ENCODE results near the gene COL7A1.

Gene COL7A1

DNA sequence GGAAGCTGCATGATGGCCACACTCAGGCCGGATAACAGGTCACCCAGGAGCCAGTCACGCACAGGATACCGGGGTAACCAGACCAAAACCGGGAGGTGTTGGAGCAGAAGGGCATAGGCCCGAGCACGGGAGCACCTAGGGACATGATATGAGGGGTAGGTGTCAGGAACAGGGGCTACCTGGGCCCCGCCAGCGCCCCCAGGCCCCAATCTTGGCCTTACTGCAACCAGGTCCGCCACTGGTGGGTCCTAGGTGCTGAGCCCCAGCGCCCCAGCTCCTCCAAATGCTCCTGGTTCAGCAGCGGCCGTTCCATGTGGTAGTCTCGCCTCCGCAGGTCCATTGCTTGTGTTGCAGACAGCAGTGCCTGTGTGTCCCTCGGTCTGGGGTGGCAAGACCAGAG lies 38.1 kb upstream of the COL7A1 start:
- Histone ChIP-seq H4K20me1 (ENCODE audit: insufficient read depth, low read length) (peaks cover 16% of the 10 kb centered on the region; the same call in 1 of the 2 replicates), H3K9ac (ENCODE audit: low read depth, low read length) (no peak overlapping the region), H3K4me1 (ENCODE audit: insufficient read depth, low read length) (peaks cover 27% of the 10 kb centered on the region), H3K27ac (ENCODE audit: low read length) (no peak overlapping the region), H3K4me2 (ENCODE audit: insufficient read depth, low read length) (peak overlapping the region; percentile 99; the same call in 1 of the 2 replicates), H3K9me3 (ENCODE audit: insufficient read depth, low read length, severe bottlenecking) (no peaks in the 10 kb centered on the region), H3K79me2 (ENCODE audit: insufficient read depth, low read length) (peaks cover 9% of the 10 kb centered on the region; the same call in 1 of the 2 replicates), H3K4me3 (ENCODE audit: low read depth in 1 of 2, low read length in 2 of 2) (no peak overlapping the region), H3K27me3 (ENCODE audit: insufficient read depth, low read length, poor library complexity) (no peaks in the 10 kb centered on the region), H2AFZ (ENCODE audit: low read depth, low read length) (no peak overlapping the region), H3K36me3 (ENCODE audit: insufficient read depth, low read length) (peaks cover 38% of the 10 kb centered on the region)
- no peak for DNase-seq
- TF ChIP-seq, protein P1, sequence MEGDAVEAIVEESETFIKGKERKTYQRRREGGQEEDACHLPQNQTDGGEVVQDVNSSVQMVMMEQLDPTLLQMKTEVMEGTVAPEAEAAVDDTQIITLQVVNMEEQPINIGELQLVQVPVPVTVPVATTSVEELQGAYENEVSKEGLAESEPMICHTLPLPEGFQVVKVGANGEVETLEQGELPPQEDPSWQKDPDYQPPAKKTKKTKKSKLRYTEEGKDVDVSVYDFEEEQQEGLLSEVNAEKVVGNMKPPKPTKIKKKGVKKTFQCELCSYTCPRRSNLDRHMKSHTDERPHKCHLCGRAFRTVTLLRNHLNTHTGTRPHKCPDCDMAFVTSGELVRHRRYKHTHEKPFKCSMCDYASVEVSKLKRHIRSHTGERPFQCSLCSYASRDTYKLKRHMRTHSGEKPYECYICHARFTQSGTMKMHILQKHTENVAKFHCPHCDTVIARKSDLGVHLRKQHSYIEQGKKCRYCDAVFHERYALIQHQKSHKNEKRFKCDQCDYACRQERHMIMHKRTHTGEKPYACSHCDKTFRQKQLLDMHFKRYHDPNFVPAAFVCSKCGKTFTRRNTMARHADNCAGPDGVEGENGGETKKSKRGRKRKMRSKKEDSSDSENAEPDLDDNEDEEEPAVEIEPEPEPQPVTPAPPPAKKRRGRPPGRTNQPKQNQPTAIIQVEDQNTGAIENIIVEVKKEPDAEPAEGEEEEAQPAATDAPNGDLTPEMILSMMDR (IDR thresholded peaks at IDR 0.05; ENCODE audit: borderline replicate concordance, extremely low read depth, low read length, poor library complexity, severe bottlenecking): no peak
- TF ChIP-seq EZH2 (IDR thresholded peaks at IDR 0.05; ENCODE audit: borderline replicate concordance, low read depth, low read length, severe bottlenecking): no peak
- no peak for ATAC-seq (ENCODE audit: insufficient read depth, low read depth)

DNA sequence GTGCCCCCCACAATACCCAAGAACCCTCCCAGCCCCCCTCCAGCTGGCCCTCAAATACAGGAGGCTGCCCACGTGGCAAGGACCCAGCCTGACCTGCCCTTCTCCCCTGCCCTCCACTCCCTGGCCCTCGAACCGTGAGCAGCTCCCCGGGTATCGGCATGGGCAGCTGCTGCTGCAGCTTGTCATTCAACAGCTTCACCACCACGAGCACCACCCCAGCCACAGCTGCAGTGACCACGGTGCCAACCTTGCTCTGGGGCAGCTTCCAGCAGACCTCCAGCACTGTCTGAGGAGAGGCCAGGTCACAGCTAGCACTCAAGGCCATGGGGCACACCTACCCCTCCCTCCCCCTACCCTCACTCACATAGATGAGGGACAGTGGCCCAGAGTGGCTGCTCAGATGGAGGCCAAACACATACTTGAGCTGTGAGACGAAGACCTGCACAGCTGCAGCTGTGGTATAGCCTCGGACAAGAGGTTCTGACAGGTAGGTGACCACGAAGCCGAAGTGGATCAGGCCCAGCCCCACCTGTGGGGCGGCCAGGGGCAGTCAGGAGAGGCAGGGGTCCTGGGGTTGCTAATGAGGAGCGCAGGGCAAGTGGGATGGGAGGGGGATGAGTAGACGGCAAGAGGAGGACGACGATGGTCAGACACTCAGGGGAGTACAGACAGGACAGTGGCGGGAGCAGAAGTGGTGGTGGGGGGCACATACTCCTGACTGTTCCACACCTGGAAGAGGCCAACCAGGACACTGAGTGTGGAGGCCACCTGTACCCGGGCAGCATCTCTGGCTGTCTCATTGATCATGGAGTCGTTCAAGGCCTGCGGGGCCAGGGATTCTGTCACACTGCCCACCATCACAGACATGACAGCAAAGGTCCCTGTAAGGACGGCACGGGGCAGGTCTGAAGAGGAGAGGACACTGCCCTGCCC lies 36.7 kb upstream of the COL7A1 start:
- no peak overlapping the region for H3K9ac ChIP-seq (ENCODE audit: low read depth, low read length)
- H4K20me1 ChIP-seq (ENCODE audit: insufficient read depth, low read length): peaks cover 16% of the 10 kb centered on the region; the same call in 1 of the 2 replicates
- TF ChIP-seq, protein P1 (IDR thresholded peaks at IDR 0.05; ENCODE audit: borderline replicate concordance, extremely low read depth, low read length, poor library complexity, severe bottlenecking): no peak
- TF ChIP-seq EZH2 (IDR thresholded peaks at IDR 0.05; ENCODE audit: borderline replicate concordance, low read depth, low read length, severe bottlenecking): no peak
- H3K4me1 ChIP-seq (ENCODE audit: insufficient read depth, low read length): peaks cover 27% of the 10 kb centered on the region
- no peak overlapping the region for H3K27ac ChIP-seq (ENCODE audit: low read length)
- no peak overlapping the region for H3K4me3 ChIP-seq (ENCODE audit: low read depth in 1 of 2, low read length in 2 of 2)
- no peaks in the 10 kb centered on the region for H3K9me3 ChIP-seq (ENCODE audit: insufficient read depth, low read length, severe bottlenecking)
- no peak overlapping the region for H2AFZ ChIP-seq (ENCODE audit: low read depth, low read length)
- peaks cover 9% of the 10 kb centered on the region; the same call in 1 of the 2 replicates for H3K79me2 ChIP-seq (ENCODE audit: insufficient read depth, low read length)
- H3K4me2 ChIP-seq (ENCODE audit: insufficient read depth, low read length): no peak overlapping the region
- no peaks in the 10 kb centered on the region for H3K27me3 ChIP-seq (ENCODE audit: insufficient read depth, low read length, poor library complexity)
- no peak for ATAC-seq (ENCODE audit: insufficient read depth, low read depth)
- no peak for DNase-seq
- H3K36me3 ChIP-seq (ENCODE audit: insufficient read depth, low read length): peaks cover 51% of the 10 kb centered on the region

DNA sequence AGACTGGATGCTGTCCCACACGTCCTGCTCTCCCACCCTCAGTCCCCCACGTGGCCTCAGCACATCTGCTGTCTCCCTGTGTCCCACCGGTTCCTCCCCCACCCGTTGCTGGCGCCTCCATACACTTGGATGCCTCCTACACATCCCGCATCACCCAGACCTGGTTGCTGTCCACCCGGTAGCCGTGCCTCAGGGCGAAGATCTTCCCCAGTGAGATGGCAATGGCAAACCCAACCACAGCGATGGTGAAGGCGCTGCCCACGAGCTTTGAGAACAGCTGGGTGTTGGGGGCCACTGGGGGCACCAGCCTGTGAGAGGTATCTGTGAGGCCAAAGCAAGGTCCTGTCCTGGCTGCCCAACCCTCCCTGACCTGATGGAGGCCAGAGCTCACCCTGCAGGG lies 35.7 kb upstream of the COL7A1 start:
- DNase-seq (no peak), ATAC-seq (ENCODE audit: insufficient read depth, low read depth) (no peak)
- Histone ChIP-seq H3K79me2 (ENCODE audit: insufficient read depth, low read length) (peaks cover 9% of the 10 kb centered on the region; the same call in 1 of the 2 replicates), H3K4me2 (ENCODE audit: insufficient read depth, low read length) (no peak overlapping the region), H3K4me3 (ENCODE audit: low read depth in 1 of 2, low read length in 2 of 2) (no peak overlapping the region), H3K9me3 (ENCODE audit: insufficient read depth, low read length, severe bottlenecking) (no peaks in the 10 kb centered on the region), H3K36me3 (ENCODE audit: insufficient read depth, low read length) (peaks cover 60% of the 10 kb centered on the region), H3K9ac (ENCODE audit: low read depth, low read length) (no peak overlapping the region), H3K4me1 (ENCODE audit: insufficient read depth, low read length) (peaks cover 19% of the 10 kb centered on the region), H3K27me3 (ENCODE audit: insufficient read depth, low read length, poor library complexity) (no peaks in the 10 kb centered on the region), H2AFZ (ENCODE audit: low read depth, low read length) (no peak overlapping the region), H4K20me1 (ENCODE audit: insufficient read depth, low read length) (peaks cover 16% of the 10 kb centered on the region; the same call in 1 of the 2 replicates), H3K27ac (ENCODE audit: low read length) (no peak overlapping the region)
- TF ChIP-seq EZH2 (IDR thresholded peaks at IDR 0.05; ENCODE audit: borderline replicate concordance, low read depth, low read length, severe bottlenecking): no peak
- TF ChIP-seq, protein P1 (IDR thresholded peaks at IDR 0.05; ENCODE audit: borderline replicate concordance, extremely low read depth, low read length, poor library complexity, severe bottlenecking): no peak
